Endothelial cell of umbilical vein (primary cell): ENCODE measurements around the gene CHL1. TPM values are rescaled to one million over a fixed set of nuclear protein-coding genes. Genes with fewer than 3 reads are reported as not detected.

Experiments
- BruUV-seq: library from RNA; stranded (reverse); fragments of 400-500 nt; replicated peaks from 2 replicates; lab custom pipeline; 2021; lab: Mats Ljungman, UMichigan
- CTCF ChIA-PET: fragments of 300-600, 350-600 bp; sonication (Branson Sonifier 250); formaldehyde crosslinking; loops from one replicate; lab custom pipeline; 2021; ENCODE audit warnings: antibody characterized with exemption, inconsistent platforms; lab: Charles Lee
- POLR2A ChIA-PET: fragments of 300-600, 350-600 bp; sonication (Branson Sonifier 250); formaldehyde crosslinking; loops from one replicate; lab custom pipeline; 2021; ENCODE audit warnings: antibody characterized with exemption, inconsistent platforms; lab: Charles Lee
- DNase-seq: peaks from one replicate; pipeline ENCODE4 v3.0.0-alpha.2; 2011; ENCODE audit warnings: low read depth, low spot score
- FAIRE-seq: peaks from 2 replicates; lab custom pipeline; 2011; peaks lifted over from hg19 to GRCh38; lab: Jason Lieb, UNC
- H2AFZ ChIP-seq: 2 replicates; pipeline ENCODE4 v1.6.0; 2012; ENCODE audit warnings: low read depth, low read length, control low read depth, inconsistent platforms
- H3K27ac ChIP-seq: 2 replicates; pipeline ENCODE4 v1.5.1; 2011; ENCODE audit warnings: low read depth, mild to moderate bottlenecking, control low read depth, low read length, moderate library complexity; ENCODE audit not compliant: insufficient read depth
- H3K27me3 ChIP-seq, 2 experiments: 2 replicates each; pipeline versions ENCODE4 v1.6.0 to v1.6.1; 2011; ENCODE audit warnings: low read length in 2 of 2, mixed read lengths in 1 of 2; ENCODE audit not compliant: control insufficient read depth in 2 of 2, insufficient read depth in 2 of 2
- H3K36me3 ChIP-seq, 2 experiments: 2 replicates in 1 of 2; 3 replicates in 1 of 2; pipeline ENCODE4 v1.5.1; 2011; ENCODE audit warnings: low read length in 2 of 2, mild to moderate bottlenecking in 1 of 2, moderate library complexity in 1 of 2; ENCODE audit not compliant: control insufficient read depth in 2 of 2, insufficient read depth in 2 of 2; ENCODE audit errors: extremely low read depth in 1 of 2
- H3K4me1 ChIP-seq: 3 replicates; pipeline ENCODE4 v1.5.1; 2011; ENCODE audit warnings: mild to moderate bottlenecking, low read length; ENCODE audit not compliant: control insufficient read depth, insufficient read depth; ENCODE audit errors: extremely low read depth
- H3K4me2 ChIP-seq: 2 replicates; pipeline ENCODE4 v1.6.1; 2011; ENCODE audit warnings: low read length, control low read depth, mixed read lengths; ENCODE audit not compliant: insufficient read depth
- H3K4me3 ChIP-seq, 3 experiments: fragments of 200-600 bp in 1 of 3; sonication (generic), shearing (Covaris generic) in 1 of 3; replicated peaks in 1 of 3; 2 replicates each; pipeline ENCODE4 v1.5.1; 2011 to 2016; ENCODE audit warnings: control low read depth in 3 of 3, low read length in 3 of 3, mild to moderate bottlenecking in 2 of 3, inconsistent platforms in 1 of 3, low read depth in 1 of 3, moderate library complexity in 1 of 3; ENCODE audit not compliant: insufficient read depth in 1 of 3
- H3K79me2 ChIP-seq: 2 replicates; pipeline ENCODE4 v1.6.0; 2012; ENCODE audit warnings: low read length, inconsistent platforms; ENCODE audit not compliant: control insufficient read depth, insufficient read depth
- H3K9ac ChIP-seq: replicated peaks from 2 replicates; pipeline ENCODE3; 2011; ENCODE audit warnings: low read length, control low read depth; ENCODE audit not compliant: insufficient read depth; ENCODE audit errors: extremely low read depth
- H3K9me1 ChIP-seq: replicated peaks from 3 replicates; pipeline ENCODE4 v1.6.0; 2011; ENCODE audit warnings: mild to moderate bottlenecking, low read length; ENCODE audit not compliant: control insufficient read depth, insufficient read depth; ENCODE audit errors: extremely low read depth
- H3K9me3 ChIP-seq: replicated peaks from 2 replicates; pipeline ENCODE4 v1.5.1; 2012; ENCODE audit warnings: low read length, inconsistent platforms; ENCODE audit not compliant: control insufficient read depth, insufficient read depth
- H4K20me1 ChIP-seq: replicated peaks from 2 replicates; pipeline ENCODE3; 2011; ENCODE audit warnings: mild to moderate bottlenecking, low read length; ENCODE audit not compliant: control insufficient read depth, insufficient read depth; ENCODE audit errors: extremely low read depth
- CTCF ChIP-seq, 2 donors: IDR thresholded peaks; 1 replicate in 1 of 2; 2 replicates in 1 of 2; pipeline ENCODE4 v1.5.1; 2011; ENCODE audit warnings: low read length in 2 of 2, mild to moderate bottlenecking in 2 of 2, moderate library complexity in 2 of 2, control low read depth in 1 of 2, inconsistent platforms in 1 of 2, low read depth in 1 of 2; ENCODE audit not compliant: insufficient read depth in 1 of 2; ENCODE audit errors: extremely low read depth in 1 of 2
- EZH2 ChIP-seq: IDR thresholded peaks from 2 replicates; pipeline ENCODE4 v1.6.1; 2012; ENCODE audit warnings: borderline replicate concordance, low read depth, mild to moderate bottlenecking, moderate library complexity, low read length, inconsistent platforms; ENCODE audit not compliant: severe bottlenecking
- FOS ChIP-seq: IDR thresholded peaks from 2 replicates; pipeline ENCODE4 v1.6.1; 2011; ENCODE audit warnings: mild to moderate bottlenecking, low read length, moderate library complexity, borderline replicate concordance; ENCODE audit not compliant: insufficient read depth
- GATA2 ChIP-seq: IDR thresholded peaks from 2 replicates; pipeline ENCODE4 v1.7.0; 2011; ENCODE audit warnings: low read depth, mild to moderate bottlenecking, moderate library complexity, mixed read lengths, low read length; ENCODE audit not compliant: insufficient read length, insufficient read depth
- JUN ChIP-seq: IDR thresholded peaks from 2 replicates; pipeline ENCODE4 v1.6.1; 2011; ENCODE audit warnings: borderline replicate concordance, low read depth; ENCODE audit not compliant: insufficient read length, insufficient read depth
- MAX ChIP-seq: IDR thresholded peaks from 2 replicates; pipeline ENCODE4 v1.6.1; 2011; ENCODE audit not compliant: insufficient read depth, insufficient read length
- MYC ChIP-seq: IDR thresholded peaks from one replicate; pipeline ENCODE4 v1.6.1; 2011; ENCODE audit warnings: mild to moderate bottlenecking, low read depth, low read length
- POLR2A ChIP-seq: IDR thresholded peaks from 2 replicates; pipeline ENCODE4 v1.6.1; 2012; ENCODE audit warnings: low read depth, mild to moderate bottlenecking, control low read depth, low read length
- POLR2AphosphoS5 ChIP-seq: IDR thresholded peaks from 2 replicates; pipeline ENCODE4 v1.6.1; 2012; ENCODE audit warnings: low read depth, mild to moderate bottlenecking, control low read depth, low read length, moderate library complexity; ENCODE audit not compliant: insufficient read depth
- dilution Hi-C: fragments of 300-500 bp; cut with MboI; formaldehyde crosslinking; loops from one replicate; pipeline ENCODE4 v1.15.0; 2019; ENCODE audit warnings: low sequenced_read_pairs; ENCODE audit not compliant: extremely low pct_ligation_motif_present
- intact Hi-C: fragments of 100-400 bp; cut with micrococcal nuclease; formaldehyde crosslinking; loops from one replicate; pipeline ENCODE4 v1.10.0; 2022
- polyA plus RNA-seq, 4 experiments: library from polyadenylated mRNA; depleted of rRNA in 3 of 4; stranded (reverse) in 3 of 4; unstranded in 1 of 4; fragments of >200 nt; gene quantifications; 2 replicates each; pipeline versions ENCODE4 v1.2.1 to v1.2.3, GENCODE V29; 2011 to 2012; ENCODE audit warnings: missing spikeins in 1 of 4
- total RNA-seq: library from RNA; stranded (reverse); gene quantifications from 2 replicates; pipeline ENCODE4 v1.2.3, GENCODE V29; 2021

The CHL1 gene
- total and polyA plus RNA-seq, 2 donors (not counting 3 experiments of a cell fraction or from before 2014, with no cell fraction given) = not detected

- no peaks in the 10 kb centered on the region for H3K79me2 ChIP-seq
- no peak overlapping the region for H3K9ac ChIP-seq
- POLR2A ChIA-PET = no interaction called here
- dilution Hi-C loops = no loop called here
- CTCF ChIA-PET = no interaction called here
- H3K4me3 ChIP-seq = no peak overlapping the region
- H3K4me1 ChIP-seq = no peaks in the 10 kb centered on the region
- FAIRE-seq = no peak
- intact Hi-C loops = no loop called here
- no TSS peak for BruUV-seq
- no peaks in the 10 kb centered on the region for H3K9me1 ChIP-seq
- no peaks in the 10 kb centered on the region for H4K20me1 ChIP-seq
- H2AFZ ChIP-seq = no peak overlapping the region
- no peak overlapping the region for H3K27ac ChIP-seq
- no peaks in the 10 kb centered on the region for H3K9me3 ChIP-seq
- H3K27me3 ChIP-seq = no peaks in the 10 kb centered on the region
- H3K4me2 ChIP-seq = no peak overlapping the region
- no peak for DNase-seq
- no peak for TF ChIP-seq EZH2
- no peak for TF ChIP-seq JUN
- TF ChIP-seq CTCF (IDR thresholded peaks at IDR 0.05; ENCODE audit: extremely low read depth in 1 of 2, insufficient read depth in 1 of 2, low read depth in 1 of 2, low read length in 2 of 2) = no peak
- TF ChIP-seq POLR2AphosphoS5 = no peak
- no peak for TF ChIP-seq MAX
- TF ChIP-seq MYC = no peak
- no peak for TF ChIP-seq FOS
- no peak for TF ChIP-seq POLR2A
- TF ChIP-seq GATA2 = no peak
- H3K36me3 ChIP-seq = no peaks in the 10 kb centered on the region
Observed at GRCh38 chr3:331881-332280, 135.3 kb downstream of the CHL1 start.
